ENCODE measurements around the gene BTBD9. TPM values are rescaled to one million over a fixed set of nuclear protein-coding genes. Genes with fewer than 3 reads are reported as not detected.

The BTBD9 gene
- total and polyA plus RNA-seq, 2 of the 13 experiments (the other 11 are each of a cell fraction or from before 2014, with no cell fraction given), result 1.2 to 3.0 TPM

- TF ChIP-seq, protein P1, sequence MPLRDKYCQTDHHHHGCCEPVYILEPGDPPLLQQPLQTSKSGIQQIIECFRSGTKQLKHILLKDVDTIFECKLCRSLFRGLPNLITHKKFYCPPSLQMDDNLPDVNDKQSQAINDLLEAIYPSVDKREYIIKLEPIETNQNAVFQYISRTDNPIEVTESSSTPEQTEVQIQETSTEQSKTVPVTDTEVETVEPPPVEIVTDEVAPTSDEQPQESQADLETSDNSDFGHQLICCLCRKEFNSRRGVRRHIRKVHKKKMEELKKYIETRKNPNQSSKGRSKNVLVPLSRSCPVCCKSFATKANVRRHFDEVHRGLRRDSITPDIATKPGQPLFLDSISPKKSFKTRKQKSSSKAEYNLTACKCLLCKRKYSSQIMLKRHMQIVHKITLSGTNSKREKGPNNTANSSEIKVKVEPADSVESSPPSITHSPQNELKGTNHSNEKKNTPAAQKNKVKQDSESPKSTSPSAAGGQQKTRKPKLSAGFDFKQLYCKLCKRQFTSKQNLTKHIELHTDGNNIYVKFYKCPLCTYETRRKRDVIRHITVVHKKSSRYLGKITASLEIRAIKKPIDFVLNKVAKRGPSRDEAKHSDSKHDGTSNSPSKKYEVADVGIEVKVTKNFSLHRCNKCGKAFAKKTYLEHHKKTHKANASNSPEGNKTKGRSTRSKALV (CRISPR knock-in tag; IDR thresholded peaks at IDR 0.05), result no peak
- no peak for TF ChIP-seq SMARCE1 (IDR thresholded peaks at IDR 0.05; ENCODE audit: borderline replicate concordance)
These were observed 249.9 kb downstream of the BTBD9 start (continued) for GRCh38 chr6:38389875-38390274.

GRCh38 chr6:38387971-38388370, 251.8 kb downstream of the BTBD9 start:
- TF ChIP-seq KMT2A (CRISPR knock-in tag; IDR thresholded peaks at IDR 0.05) (no peak), ZNF326 (CRISPR knock-in tag; IDR thresholded peaks at IDR 0.05; ENCODE audit: borderline replicate concordance) (no peak), ZNF44 (CRISPR knock-in tag; IDR thresholded peaks at IDR 0.05) (no peak), NFKBIZ (CRISPR knock-in tag; IDR thresholded peaks at IDR 0.05) (no peak)
- POLR2A ChIA-PET, result no interaction called here
- no peaks in the 10 kb centered on the region for H3K27me3 ChIP-seq (ENCODE audit: control insufficient read depth in 1 of 2, insufficient read depth in 2 of 2, low read length in 2 of 2)
- ATAC-seq, result no peak
- no peaks in the 10 kb centered on the region for H3K79me2 ChIP-seq (ENCODE audit: insufficient read depth, low read length)
- CTCF ChIA-PET (ENCODE audit: low intra/inter-chr PET ratio, low total read pairs), result no interaction called here
- H3K4me3 ChIP-seq (replicated peaks in 1 of 3; ENCODE audit: insufficient read depth in 1 of 3, low read depth in 2 of 3, low read length in 3 of 3), result no peak overlapping the region
- H3K27ac ChIP-seq (ENCODE audit: extremely low read length, insufficient read depth, low read length), result no peak overlapping the region
- no TSS peak for BruUV-seq (replicated peaks)
- H3K4me2 ChIP-seq (ENCODE audit: low read depth, low read length), result no peak overlapping the region
- no peaks in the 10 kb centered on the region for H4K20me1 ChIP-seq (ENCODE audit: insufficient read depth, low read length)
- no peak for DNase-seq (ENCODE audit: low spot score)
- H3K9me3 ChIP-seq (ENCODE audit: low read length), result no peaks in the 10 kb centered on the region
- intact Hi-C loops (cut with micrococcal nuclease; ENCODE audit: unreplicated experiment) (no loop called here), in situ Hi-C loops (cut with HindIII; ENCODE audit: extremely low pct_ligation_motif_present, low pct_unique_long_range_greater_than_20kb) (no loop called here)
- no peak overlapping the region for H3K9ac ChIP-seq (ENCODE audit: insufficient read depth, low read depth, low read length)
- H3K4me1 ChIP-seq (ENCODE audit: insufficient read depth, low read length), result 0 out of 2 replicates have a peak, but pooled peaks cover 8% of the 10 kb centered on the region
- H3K36me3 ChIP-seq (replicated peaks in 1 of 2; ENCODE audit: control insufficient read depth in 1 of 2, insufficient read depth in 2 of 2, low read length in 2 of 2), result no peaks in the 10 kb centered on the region
- no peak overlapping the region for H2AFZ ChIP-seq (ENCODE audit: low read length)
- FAIRE-seq, result no peak

DNA sequence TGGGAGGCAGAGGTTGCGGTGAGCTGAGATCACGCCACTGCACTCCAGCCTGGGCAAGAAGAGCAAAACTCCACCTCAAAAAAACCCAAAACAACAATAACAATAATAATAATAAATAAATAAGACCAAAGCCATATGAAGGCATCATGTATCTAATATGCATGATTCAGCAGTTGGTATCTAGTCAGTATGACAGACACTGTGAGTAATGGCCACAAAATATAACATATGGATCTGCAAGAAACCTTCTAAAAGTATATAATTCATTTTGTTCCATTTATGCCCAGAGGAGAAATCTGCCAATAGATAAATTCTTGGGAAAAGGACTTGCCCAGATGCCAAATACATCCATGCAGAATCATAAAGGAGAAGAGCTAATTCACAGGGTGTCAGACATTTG, 252.3 kb downstream of the BTBD9 start:
- CTCF ChIA-PET (ENCODE audit: low intra/inter-chr PET ratio, low total read pairs), result no interaction called here
- TF ChIP-seq ZEB1 (IDR thresholded peaks at IDR 0.05; ENCODE audit: insufficient replicate concordance, low read depth) (no peak), FOXK1 (CRISPR knock-in tag; IDR thresholded peaks at IDR 0.05; ENCODE audit: borderline replicate concordance, low read depth) (no peak), KLF12 (CRISPR knock-in tag; IDR thresholded peaks at IDR 0.05; ENCODE audit: borderline replicate concordance) (no peak), TP53 (CRISPR knock-in tag; conservative IDR thresholded peaks at IDR 0.05) (no peak), CBX5 (CRISPR knock-in tag; IDR thresholded peaks at IDR 0.05; ENCODE audit: borderline replicate concordance) (no peak), ZC3H13 (CRISPR knock-in tag; IDR thresholded peaks at IDR 0.05) (no peak), ZNF143 (CRISPR knock-in tag; IDR thresholded peaks at IDR 0.05) (no peak), ZNF331 (CRISPR knock-in tag; IDR thresholded peaks at IDR 0.05) (no peak)
- TF ChIP-seq, protein P2, sequence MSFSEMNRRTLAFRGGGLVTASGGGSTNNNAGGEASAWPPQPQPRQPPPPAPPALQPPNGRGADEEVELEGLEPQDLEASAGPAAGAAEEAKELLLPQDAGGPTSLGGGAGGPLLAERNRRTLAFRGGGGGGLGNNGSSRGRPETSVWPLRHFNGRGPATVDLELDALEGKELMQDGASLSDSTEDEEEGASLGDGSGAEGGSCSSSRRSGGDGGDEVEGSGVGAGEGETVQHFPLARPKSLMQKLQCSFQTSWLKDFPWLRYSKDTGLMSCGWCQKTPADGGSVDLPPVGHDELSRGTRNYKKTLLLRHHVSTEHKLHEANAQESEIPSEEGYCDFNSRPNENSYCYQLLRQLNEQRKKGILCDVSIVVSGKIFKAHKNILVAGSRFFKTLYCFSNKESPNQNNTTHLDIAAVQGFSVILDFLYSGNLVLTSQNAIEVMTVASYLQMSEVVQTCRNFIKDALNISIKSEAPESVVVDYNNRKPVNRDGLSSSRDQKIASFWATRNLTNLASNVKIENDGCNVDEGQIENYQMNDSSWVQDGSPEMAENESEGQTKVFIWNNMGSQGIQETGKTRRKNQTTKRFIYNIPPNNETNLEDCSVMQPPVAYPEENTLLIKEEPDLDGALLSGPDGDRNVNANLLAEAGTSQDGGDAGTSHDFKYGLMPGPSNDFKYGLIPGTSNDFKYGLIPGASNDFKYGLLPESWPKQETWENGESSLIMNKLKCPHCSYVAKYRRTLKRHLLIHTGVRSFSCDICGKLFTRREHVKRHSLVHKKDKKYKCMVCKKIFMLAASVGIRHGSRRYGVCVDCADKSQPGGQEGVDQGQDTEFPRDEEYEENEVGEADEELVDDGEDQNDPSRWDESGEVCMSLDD (CRISPR knock-in tag; IDR thresholded peaks at IDR 0.05; ENCODE audit: borderline replicate concordance), result no peak

More for the DNA sequence above, 252.3 kb downstream of the BTBD9 start:
- ATAC-seq (no peak), DNase-seq (ENCODE audit: low spot score) (no peak), FAIRE-seq (no peak)
- H4K20me1 ChIP-seq (ENCODE audit: insufficient read depth, low read length), result no peaks in the 10 kb centered on the region
- no peaks in the 10 kb centered on the region for H3K9me3 ChIP-seq (ENCODE audit: low read length)
- no peak overlapping the region for H3K27ac ChIP-seq (ENCODE audit: extremely low read length, insufficient read depth, low read length)
- no peaks in the 10 kb centered on the region for H3K79me2 ChIP-seq (ENCODE audit: insufficient read depth, low read length)
- 0 out of 2 replicates have a peak, but pooled peaks cover 8% of the 10 kb centered on the region for H3K4me1 ChIP-seq (ENCODE audit: insufficient read depth, low read length)
- H3K9ac ChIP-seq (ENCODE audit: insufficient read depth, low read depth, low read length), result no peak overlapping the region
- in situ Hi-C loops (cut with HindIII; ENCODE audit: extremely low pct_ligation_motif_present, low pct_unique_long_range_greater_than_20kb), result no loop called here
- no peaks in the 10 kb centered on the region for H3K36me3 ChIP-seq (replicated peaks in 1 of 2; ENCODE audit: control insufficient read depth in 1 of 2, insufficient read depth in 2 of 2, low read length in 2 of 2)
- 91% methylated on average over 2 of the region's 2 CpGs for WGBS (ENCODE audit: low lambda C conversion rate)
- no peaks in the 10 kb centered on the region for H3K27me3 ChIP-seq (ENCODE audit: control insufficient read depth in 1 of 2, insufficient read depth in 2 of 2, low read length in 2 of 2)
- intact Hi-C loops (cut with micrococcal nuclease; ENCODE audit: unreplicated experiment), result no loop called here
- no peak overlapping the region for H3K4me3 ChIP-seq (replicated peaks in 1 of 3; ENCODE audit: insufficient read depth in 1 of 3, low read depth in 2 of 3, low read length in 3 of 3)
- H2AFZ ChIP-seq (ENCODE audit: low read length), result no peak overlapping the region
- no peak overlapping the region for H3K4me2 ChIP-seq (ENCODE audit: low read depth, low read length)
- no TSS peak for BruUV-seq (replicated peaks)
- POLR2A ChIA-PET, result no interaction called here
